Central memory CD8-positive, alpha-beta T cell (primary cell): ENCODE results near the gene DSCAML1.

Experiments used
- ATAC-seq: fragments of 150-1000 bp; cut with Tn5 transposase; replicated peaks from 2 replicates; pipeline ENCODE4 v1.10.0; 2022; ENCODE audit warnings: mild to moderate bottlenecking, moderate FRiP score, moderate number of reproducible peaks; ENCODE audit not compliant: poor library complexity, severe bottlenecking; ENCODE audit errors: extremely low read depth
- DNase-seq, 2 donors: peaks; one replicate each; pipeline ENCODE4 v3.0.0; 2021; ENCODE audit warnings: low spot score in 2 of 2
- H3K27ac Mint-ChIP-seq: one replicate; pipeline ENCODE4 v1.8.0; 2022; ENCODE audit warnings: low read depth, mild to moderate bottlenecking, moderate library complexity, mixed read lengths
- H3K27me3 Mint-ChIP-seq: one replicate; pipeline ENCODE4 v1.8.0; 2022; ENCODE audit warnings: mixed read lengths
- H3K36me3 Mint-ChIP-seq: one replicate; pipeline ENCODE4 v1.8.0; 2022; ENCODE audit warnings: mild to moderate bottlenecking, moderate library complexity, mixed read lengths; ENCODE audit not compliant: insufficient read depth
- H3K4me1 Mint-ChIP-seq: one replicate; pipeline ENCODE4 v1.8.0; 2022; ENCODE audit warnings: mixed read lengths
- H3K4me3 Mint-ChIP-seq: one replicate; pipeline ENCODE4 v1.8.0; 2022; ENCODE audit warnings: mild to moderate bottlenecking, moderate library complexity, mixed read lengths
- H3K9me3 Mint-ChIP-seq: one replicate; pipeline ENCODE4 v1.8.0; 2022; ENCODE audit warnings: mixed read lengths

The DSCAML1 gene

DNA sequence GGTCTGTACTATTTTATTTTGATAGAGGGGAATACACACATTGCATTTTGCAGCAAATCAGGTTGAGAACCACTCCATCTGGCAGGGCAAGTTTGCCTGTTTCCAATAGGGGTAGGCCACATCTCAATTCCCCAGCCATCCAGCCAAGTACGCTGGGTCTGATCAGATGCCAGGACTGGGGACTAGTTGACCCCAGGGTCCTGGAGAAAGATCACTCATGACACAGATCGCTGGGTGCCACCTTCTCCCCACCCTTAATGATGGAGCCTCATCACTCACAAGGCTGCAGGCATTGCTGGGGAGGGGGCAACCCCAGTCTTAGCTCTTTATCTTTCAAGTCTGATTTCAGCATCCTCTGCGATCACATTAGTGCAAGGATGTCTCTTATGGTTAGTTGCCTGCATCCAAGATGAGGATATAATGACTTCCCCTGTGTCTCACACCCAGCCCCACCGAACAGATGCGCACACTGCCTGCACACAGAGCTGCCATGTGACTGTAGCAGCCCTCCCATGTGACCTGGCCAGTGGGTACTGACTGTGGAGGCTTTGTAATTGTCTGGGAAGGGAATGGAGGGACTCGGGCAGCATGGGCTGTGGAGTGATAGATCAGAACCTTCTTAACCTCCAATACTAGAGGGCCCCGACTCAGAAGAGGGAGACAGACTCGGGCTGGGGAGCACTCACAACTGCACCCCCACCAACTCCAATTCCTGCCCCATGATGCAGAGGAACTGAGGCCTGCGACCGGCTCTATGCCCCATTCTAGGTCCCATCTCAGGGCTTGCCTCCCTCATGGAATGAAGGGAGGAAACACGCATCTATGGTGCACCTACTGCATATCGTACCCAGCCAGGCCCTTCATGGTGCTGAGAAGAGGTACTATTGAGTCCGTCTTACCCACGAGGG, 155.8 kb downstream of the DSCAML1 start:
- H3K4me1 Mint-ChIP-seq: no peaks in the 10 kb centered on the region
- peaks cover 56% of the 10 kb centered on the region for H3K27me3 Mint-ChIP-seq
- H3K9me3 Mint-ChIP-seq: no peaks in the 10 kb centered on the region
- peaks cover 2% of the 10 kb centered on the region for H3K36me3 Mint-ChIP-seq
- DNase-seq: no peak
- no peak overlapping the region for H3K4me3 Mint-ChIP-seq
- ATAC-seq: no peak
- H3K27ac Mint-ChIP-seq: no peak overlapping the region

DNA sequence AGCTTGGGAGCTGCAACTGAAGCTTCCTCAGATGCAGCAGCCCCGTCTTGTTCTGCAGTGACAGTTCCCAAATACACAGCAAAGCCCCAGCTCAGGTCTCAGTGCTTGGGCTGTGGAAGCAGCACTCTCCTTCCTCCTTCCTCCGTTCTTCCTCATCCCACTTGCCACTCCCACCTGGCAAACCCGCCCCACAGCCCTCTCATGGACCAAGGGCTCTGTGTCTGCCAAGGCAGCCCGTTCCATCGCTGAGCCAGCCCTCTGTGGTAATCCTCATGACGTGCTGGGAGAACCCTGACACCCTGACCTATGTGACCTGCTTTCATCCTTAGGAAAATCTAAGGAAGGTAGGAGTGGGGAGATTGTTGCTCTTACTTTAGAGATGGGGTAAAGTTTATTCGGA, 157.0 kb downstream of the DSCAML1 start:
- H3K27me3 Mint-ChIP-seq: peaks cover 54% of the 10 kb centered on the region
- no peak overlapping the region for H3K27ac Mint-ChIP-seq
- H3K4me1 Mint-ChIP-seq: no peaks in the 10 kb centered on the region
- H3K36me3 Mint-ChIP-seq: peaks cover 2% of the 10 kb centered on the region
- no peak for DNase-seq
- no peak overlapping the region for H3K4me3 Mint-ChIP-seq
- no peak for ATAC-seq
- H3K9me3 Mint-ChIP-seq: no peaks in the 10 kb centered on the region

DNA sequence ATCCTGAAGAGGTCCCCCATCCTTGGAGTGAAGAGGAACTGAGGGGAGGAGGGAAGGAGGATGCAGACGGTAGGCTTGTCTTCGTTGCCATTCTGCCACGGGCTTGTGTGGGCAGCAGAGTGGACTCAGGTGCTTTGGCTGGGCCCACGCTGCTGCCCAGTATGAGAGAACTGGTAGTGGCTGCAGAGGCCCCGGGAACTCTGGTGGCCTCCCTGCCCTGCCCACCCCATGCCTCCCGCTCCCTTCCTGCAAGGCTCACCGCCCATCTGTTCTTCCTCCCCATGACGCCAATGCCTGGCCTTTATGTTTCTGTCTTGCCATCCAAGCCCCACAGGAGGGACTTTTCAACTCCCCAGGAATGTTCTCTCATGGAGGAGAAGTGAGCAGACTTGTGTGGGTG, 157.4 kb downstream of the DSCAML1 start:
- DNase-seq: no peak
- Mint-ChIP-seq H3K36me3 (peaks cover 2% of the 10 kb centered on the region), H3K4me3 (no peak overlapping the region), H3K4me1 (no peaks in the 10 kb centered on the region), H3K27ac (no peak overlapping the region), H3K9me3 (no peaks in the 10 kb centered on the region), H3K27me3 (peaks cover 50% of the 10 kb centered on the region)
- ATAC-seq: no peak

DNA sequence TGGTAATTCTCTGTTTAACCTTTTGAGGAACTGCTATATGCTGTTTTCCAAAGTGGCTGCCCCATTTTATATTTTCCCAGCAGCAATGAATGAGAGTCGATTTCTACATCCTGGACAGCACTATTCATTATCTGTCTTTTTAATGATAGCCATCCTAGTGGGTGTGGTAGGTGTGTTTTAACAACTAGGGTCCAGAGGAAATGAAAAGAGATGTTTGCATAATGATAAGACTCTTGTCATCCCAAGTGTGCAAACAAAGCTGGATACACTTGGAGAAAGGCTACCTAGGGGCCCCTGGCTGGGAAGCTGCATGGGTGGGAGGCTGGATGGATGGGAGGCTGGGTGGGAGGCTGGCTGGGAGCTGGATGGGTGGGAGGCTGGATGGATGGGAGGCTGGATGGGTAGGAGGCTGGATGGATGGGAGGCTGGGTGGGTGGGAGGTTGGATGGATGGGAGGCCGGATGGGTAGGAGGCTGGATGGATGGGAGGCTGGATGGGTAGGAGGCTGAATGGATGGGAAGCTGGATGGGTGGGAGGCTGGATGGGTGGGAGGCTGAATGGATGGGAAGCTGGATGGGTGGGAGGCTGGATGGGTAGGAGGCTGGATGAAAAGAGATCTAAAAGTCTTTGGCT, 158.0 kb downstream of the DSCAML1 start:
- no peak overlapping the region for H3K4me3 Mint-ChIP-seq
- H3K4me1 Mint-ChIP-seq: no peaks in the 10 kb centered on the region
- no peak for DNase-seq
- H3K9me3 Mint-ChIP-seq: no peaks in the 10 kb centered on the region
- no peak for ATAC-seq
- H3K27ac Mint-ChIP-seq: no peak overlapping the region
- peaks cover 45% of the 10 kb centered on the region for H3K27me3 Mint-ChIP-seq
- peaks cover 2% of the 10 kb centered on the region for H3K36me3 Mint-ChIP-seq

DNA sequence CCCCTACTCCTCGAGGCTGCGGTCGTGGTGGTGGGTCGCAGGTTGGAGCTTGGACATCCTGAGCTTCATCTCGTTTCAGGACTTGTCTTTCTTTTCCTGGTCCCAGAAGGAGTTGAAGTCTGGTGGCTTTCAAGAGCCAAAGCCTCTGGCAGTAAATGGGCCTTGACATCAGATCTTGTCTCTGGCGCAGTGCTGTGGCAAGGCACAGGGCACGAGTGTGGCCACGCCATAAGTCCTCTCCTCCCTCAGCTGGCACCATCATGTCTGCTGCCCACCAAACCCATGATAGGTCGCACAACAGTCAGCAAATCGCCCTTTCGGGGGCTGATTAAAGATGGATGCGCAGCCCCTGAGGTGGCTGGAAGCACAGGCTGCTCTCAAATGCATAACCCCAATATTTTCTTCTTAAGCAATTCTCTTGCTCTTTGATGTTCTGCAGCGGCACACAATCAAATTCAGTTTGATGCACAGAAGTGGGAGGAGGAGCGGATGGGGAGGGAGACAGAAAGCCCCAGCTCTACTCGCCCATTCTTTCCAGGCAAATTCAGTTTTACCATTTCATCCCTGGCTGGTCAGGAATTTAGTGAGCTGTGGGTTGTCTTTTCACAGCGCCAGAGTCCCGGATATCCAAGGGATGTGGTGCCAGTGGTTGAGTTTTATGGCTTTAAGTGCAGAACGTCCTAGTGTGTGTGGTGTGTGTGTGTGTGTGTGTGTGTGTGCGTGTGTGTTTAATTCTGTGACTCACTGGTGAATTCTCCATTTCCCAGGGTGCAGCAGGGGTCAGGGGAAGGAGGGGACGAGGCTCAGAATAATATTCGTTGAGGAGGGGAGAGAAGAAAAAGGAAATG, 162.0 kb downstream of the DSCAML1 start:
- ATAC-seq (no peak), DNase-seq (no peak)
- H3K27me3 Mint-ChIP-seq: peaks cover 4% of the 10 kb centered on the region
- no peaks in the 10 kb centered on the region for H3K36me3 Mint-ChIP-seq
- no peaks in the 10 kb centered on the region for H3K4me1 Mint-ChIP-seq
- no peaks in the 10 kb centered on the region for H3K9me3 Mint-ChIP-seq
- no peak overlapping the region for H3K4me3 Mint-ChIP-seq
- no peak overlapping the region for H3K27ac Mint-ChIP-seq

DNA sequence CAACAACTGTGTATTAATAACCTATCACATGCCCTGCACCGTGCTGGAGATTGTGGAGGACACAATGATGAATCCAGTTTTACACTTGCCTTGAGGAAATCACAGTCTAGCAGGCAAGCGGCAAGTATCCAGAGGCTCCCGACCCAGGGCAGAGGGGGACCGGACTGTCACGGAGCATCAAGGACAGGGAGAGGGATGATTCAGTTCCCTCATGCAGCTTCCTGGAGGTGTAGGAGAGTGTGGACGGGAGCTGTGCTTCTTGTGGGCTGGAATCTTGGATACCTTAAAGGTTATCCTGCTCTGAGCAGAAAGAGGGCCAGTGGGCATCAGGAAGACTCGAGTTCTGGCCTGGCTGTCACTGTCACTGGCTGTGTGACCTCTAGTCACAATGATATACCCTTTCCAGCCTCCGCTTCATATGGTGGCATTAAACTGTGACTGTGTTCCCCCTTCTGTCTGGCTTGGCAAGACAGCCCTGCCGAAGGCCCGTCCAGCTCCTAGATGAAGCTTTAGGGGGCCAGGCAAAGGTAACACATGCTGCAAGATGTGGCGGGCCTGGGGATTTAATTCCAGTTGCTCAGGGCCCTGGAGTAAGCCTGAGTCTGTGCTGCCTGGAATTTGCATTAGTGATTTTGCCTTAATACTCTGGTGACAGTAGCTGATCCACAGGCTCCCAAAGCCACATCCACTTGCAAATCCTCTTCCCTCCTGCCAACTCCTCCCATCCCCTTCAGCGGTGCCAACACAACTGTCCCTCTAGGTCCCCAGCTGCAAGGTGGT, 162.8 kb downstream of the DSCAML1 start:
- Mint-ChIP-seq H3K27ac (no peak overlapping the region), H3K9me3 (no peaks in the 10 kb centered on the region), H3K27me3 (peaks cover under 1% of the 10 kb centered on the region), H3K36me3 (no peaks in the 10 kb centered on the region), H3K4me3 (no peak overlapping the region), H3K4me1 (no peaks in the 10 kb centered on the region)
- ATAC-seq (no peak), DNase-seq (no peak)

DNA sequence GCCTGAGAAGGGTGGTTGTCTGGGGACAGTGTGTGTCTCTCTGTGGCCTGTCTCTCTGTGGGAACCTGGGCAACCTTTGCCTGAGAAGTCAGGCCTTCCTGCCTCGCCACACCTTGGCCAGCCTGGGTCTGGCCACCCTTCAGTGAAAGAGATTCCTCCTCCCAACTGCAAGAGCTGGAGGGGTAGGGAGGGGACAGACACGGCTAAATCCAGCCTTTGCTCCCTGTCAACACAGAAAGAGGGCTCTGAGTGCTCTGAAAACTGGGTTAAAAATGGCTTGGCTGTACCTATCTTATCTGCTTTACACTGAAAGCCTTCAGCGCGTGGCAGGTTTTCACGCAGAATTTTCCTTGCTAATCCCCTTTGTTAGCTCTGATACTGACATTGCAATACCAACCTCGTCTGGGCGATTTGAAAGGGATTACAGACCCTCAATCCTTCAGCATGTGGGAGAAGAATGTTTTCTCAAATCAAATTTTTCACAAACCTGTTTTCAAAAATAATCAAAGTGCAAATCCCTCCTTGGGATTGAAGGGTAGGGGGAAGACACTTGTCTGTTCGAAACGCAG, 163.7 kb downstream of the DSCAML1 start:
- Mint-ChIP-seq H3K36me3 (no peaks in the 10 kb centered on the region), H3K27me3 (peaks cover 9% of the 10 kb centered on the region), H3K4me1 (no peaks in the 10 kb centered on the region), H3K4me3 (no peak overlapping the region), H3K9me3 (no peaks in the 10 kb centered on the region), H3K27ac (no peak overlapping the region)
- ATAC-seq (no peak), DNase-seq (no peak)

DNA sequence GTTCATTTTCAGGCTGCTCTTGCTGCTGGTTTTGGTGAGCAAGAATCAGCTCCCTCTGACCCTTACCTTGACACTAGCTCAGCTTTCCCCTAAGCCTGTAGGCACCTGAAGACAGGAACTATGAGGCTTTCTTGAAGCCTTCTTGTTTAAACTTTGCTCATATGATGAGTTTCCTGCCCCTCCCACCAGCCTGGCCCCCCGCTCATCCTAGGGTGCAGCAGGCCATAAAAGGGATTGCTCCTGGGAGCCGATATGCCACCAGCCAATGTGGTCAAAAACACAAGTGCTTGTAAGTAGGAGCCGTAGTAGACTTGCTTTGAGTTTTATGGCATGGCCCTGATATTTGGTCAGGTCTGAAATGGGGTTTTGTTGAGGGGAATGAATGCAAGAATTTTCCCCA, 164.7 kb downstream of the DSCAML1 start:
- DNase-seq (no peak), ATAC-seq (no peak)
- H3K36me3 Mint-ChIP-seq: no peaks in the 10 kb centered on the region

DNA sequence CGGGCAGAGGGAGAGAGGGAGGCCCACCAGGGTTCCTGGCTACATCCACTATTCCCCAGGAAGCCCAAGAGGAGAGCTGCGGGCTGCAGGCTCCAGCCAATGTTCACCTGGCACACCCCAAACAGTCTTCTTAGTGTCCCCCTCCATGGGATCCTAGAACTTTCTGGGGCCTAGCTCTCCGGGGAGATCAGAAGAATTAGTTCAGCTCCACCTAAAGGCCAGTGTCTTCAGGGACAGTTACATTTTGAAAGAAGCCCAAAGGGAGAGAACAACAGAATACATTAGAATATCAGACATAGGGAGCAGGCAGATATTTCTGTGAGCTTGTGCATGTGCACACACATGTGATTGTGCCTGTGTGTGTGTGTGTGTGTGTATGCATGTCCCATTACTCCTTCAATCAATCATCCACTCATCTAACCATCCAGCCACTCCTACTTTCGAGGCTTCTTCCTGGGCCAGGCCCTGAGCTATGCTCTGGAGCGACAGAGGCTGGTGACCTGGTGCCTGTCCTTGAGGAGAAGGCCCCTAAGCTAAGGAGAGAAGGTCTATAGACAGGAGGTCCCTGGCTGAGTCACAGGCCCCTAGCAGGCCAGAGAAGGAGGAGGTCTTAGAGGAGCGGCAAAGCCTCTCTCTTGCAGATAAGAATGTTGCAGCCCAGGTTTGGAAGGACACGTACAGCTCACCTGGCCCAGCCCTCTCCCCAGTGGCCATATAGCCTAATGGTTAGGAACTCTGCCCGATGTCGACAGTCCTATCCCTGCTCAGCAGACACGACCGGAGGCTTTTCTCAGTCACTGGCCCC, 165.5 kb downstream of the DSCAML1 start:
- no peak for DNase-seq
- no peaks in the 10 kb centered on the region for H3K4me1 Mint-ChIP-seq
- ATAC-seq: no peak
- H3K4me3 Mint-ChIP-seq: no peak overlapping the region
- H3K27me3 Mint-ChIP-seq: peaks cover 25% of the 10 kb centered on the region
- H3K27ac Mint-ChIP-seq: no peak overlapping the region
- no peaks in the 10 kb centered on the region for H3K9me3 Mint-ChIP-seq
- no peaks in the 10 kb centered on the region for H3K36me3 Mint-ChIP-seq

More for the DNA sequence above, 164.7 kb downstream of the DSCAML1 start:
- H3K4me3 Mint-ChIP-seq: no peak overlapping the region
- no peak overlapping the region for H3K27ac Mint-ChIP-seq
- H3K4me1 Mint-ChIP-seq: no peaks in the 10 kb centered on the region
- H3K9me3 Mint-ChIP-seq: no peaks in the 10 kb centered on the region
- peaks cover 19% of the 10 kb centered on the region for H3K27me3 Mint-ChIP-seq

DNA sequence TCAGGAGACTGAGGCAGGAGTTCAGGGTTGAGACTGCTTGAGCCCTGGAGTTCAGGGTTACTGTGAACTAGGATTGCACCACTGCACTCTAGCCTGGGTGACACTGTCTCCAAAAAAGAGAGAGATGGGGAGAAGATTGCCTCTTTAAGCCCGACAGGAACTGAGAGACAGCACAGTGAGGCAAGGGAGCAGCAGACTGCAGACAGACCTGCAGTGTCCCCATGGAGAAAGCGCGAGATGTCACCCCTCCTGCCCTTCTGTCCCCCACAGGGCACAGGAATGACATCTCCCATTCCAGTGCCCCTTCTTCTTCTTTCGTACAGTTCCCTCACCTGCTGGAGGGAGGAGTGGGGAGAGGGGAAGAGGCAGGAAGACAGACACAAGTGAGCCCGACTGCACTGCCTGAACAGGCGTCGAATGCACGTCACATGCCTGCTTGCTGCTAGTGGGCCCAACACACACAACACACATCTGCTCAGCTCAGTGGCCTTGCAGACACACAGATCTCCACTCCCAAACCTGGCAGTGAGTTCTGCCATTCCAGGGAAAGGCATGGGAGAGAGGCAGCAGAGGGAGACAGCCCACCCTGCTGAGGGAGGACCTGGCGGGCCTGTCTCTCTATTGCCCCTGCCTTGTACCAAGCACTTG, 167.0 kb downstream of the DSCAML1 start:
- DNase-seq (no peak), ATAC-seq (no peak)
- H3K4me3 Mint-ChIP-seq: no peak overlapping the region
- H3K27me3 Mint-ChIP-seq: peaks cover 34% of the 10 kb centered on the region
- H3K27ac Mint-ChIP-seq: no peak overlapping the region
- H3K9me3 Mint-ChIP-seq: no peaks in the 10 kb centered on the region
- no peaks in the 10 kb centered on the region for H3K4me1 Mint-ChIP-seq
- H3K36me3 Mint-ChIP-seq: no peaks in the 10 kb centered on the region

DNA sequence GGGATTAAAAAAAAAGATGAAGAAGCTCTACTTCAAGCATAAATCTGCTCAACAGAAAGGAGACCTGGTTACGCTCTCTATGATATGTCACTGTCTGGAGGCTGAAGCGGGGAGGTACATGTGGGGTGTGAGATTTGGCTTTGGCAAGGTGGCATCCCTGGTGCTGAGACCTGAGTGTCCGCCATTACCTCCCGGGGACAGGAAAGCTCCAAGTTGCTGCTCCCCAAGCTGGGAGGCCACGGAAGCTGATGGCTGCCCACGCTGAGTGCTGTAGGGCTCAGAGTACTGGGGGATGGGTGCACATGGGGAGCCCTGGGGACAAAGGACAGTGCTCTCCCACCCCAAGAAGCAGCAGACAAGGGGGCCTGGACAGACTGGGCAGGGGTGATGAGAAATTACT, 167.9 kb downstream of the DSCAML1 start:
- DNase-seq: no peak
- H3K27ac Mint-ChIP-seq: no peak overlapping the region
- H3K9me3 Mint-ChIP-seq: no peaks in the 10 kb centered on the region

More for the DNA sequence above, 167.9 kb downstream of the DSCAML1 start:
- Mint-ChIP-seq H3K27me3 (peaks cover 42% of the 10 kb centered on the region), H3K4me1 (no peaks in the 10 kb centered on the region), H3K4me3 (no peak overlapping the region), H3K36me3 (no peaks in the 10 kb centered on the region)
- ATAC-seq: no peak
